ENCODE measurements around the gene CROCC. TPM values are rescaled to one million over a fixed set of nuclear protein-coding genes. Genes with fewer than 3 reads are reported as not detected.

Gene CROCC
- polyA plus RNA-seq, 2 of the 4 experiments (the other 2 are of a cell fraction) = 4.4 to 10.6 TPM

GRCh38 chr1:16904560-16905109 lies 17.1 kb upstream of the CROCC start (continued):
- TF ChIP-seq BCL3 (IDR thresholded peaks at IDR 0.05) = no peak

GRCh38 chr1:16905110-16905867 lies 16.4 kb upstream of the CROCC start:
- H3K4me1 ChIP-seq = peaks cover 8% of the 10 kb centered on the region; the same call in 2 of the 3 replicates
- DNase-seq (ENCODE audit: low read depth in 1 of 2, low spot score in 1 of 2) = peak; percentile 60 to 89
- peak overlapping the region; percentile 45; the same call in 1 of the 3 replicates for H3K4me3 ChIP-seq
- no peak for FAIRE-seq
- H3K4me2 ChIP-seq = peak overlapping the region; percentile 92
- CTCF ChIA-PET = interaction anchor here (0.6 to 1.1 kb wide), 2 partner anchors 18 to 56 kb away, joined by 3 to 5 read pairs; no protein-coding TSS in a partner anchor
- peak; percentile 93 to 95 for ATAC-seq
- POLR2A ChIA-PET = interaction anchor here (1.0 to 1.1 kb wide), 2 partner anchors 9 to 10 kb away, joined by 3 to 10 read pairs; partner anchors contain the start of gene RNU1-2
- H3K27ac ChIP-seq = peak overlapping the region; percentile 97 to 99
- peaks cover 12% of the 10 kb centered on the region; the same call in 1 of the 3 replicates for H3K9me3 ChIP-seq
- WGBS (ENCODE audit: missing lambda C conversion rate) = 12% methylated on average over 12 of the region's 12 CpGs
- TF ChIP-seq FOSB (CRISPR knock-in tag; IDR thresholded peaks at IDR 0.05) (peak; percentile 100), RFX5 (IDR thresholded peaks at IDR 0.05) (no peak), BCL3 (IDR thresholded peaks at IDR 0.05) (peak; percentile 100), HOXB5 (CRISPR knock-in tag; IDR thresholded peaks at IDR 0.05) (peak; percentile 97), EP300 (IDR thresholded peaks at IDR 0.05) (no peak), FOXS1 (CRISPR knock-in tag; IDR thresholded peaks at IDR 0.05) (peak; percentile 83; the same call in 1 of the 2 replicates), ATOH8 (CRISPR knock-in tag; IDR thresholded peaks at IDR 0.05; ENCODE audit: low read depth) (peak; percentile 99), HOXB13 (CRISPR knock-in tag; IDR thresholded peaks at IDR 0.05; ENCODE audit: low read depth) (no peak), NR3C1 (IDR thresholded peaks at IDR 0.05) (no peak), TFCP2L1 (CRISPR knock-in tag; IDR thresholded peaks at IDR 0.05) (peak; percentile 100), HES2 (IDR thresholded peaks at IDR 0.05) (no peak), ZC3H11A (IDR thresholded peaks at IDR 0.05) (no peak), POLR2AphosphoS2 (conservative IDR thresholded peaks at IDR 0.05; ENCODE audit: low read length) (peak; percentile 86; the same call in 1 of the 2 replicates), ELK1 (IDR thresholded peaks at IDR 0.05; ENCODE audit: low read depth, low read length) (no peak), HOXA7 (CRISPR knock-in tag; IDR thresholded peaks at IDR 0.05) (peak; percentile 100), SREBF2 (IDR thresholded peaks at IDR 0.05) (no peak), CEBPB (IDR thresholded peaks at IDR 0.05) (no peak), HEYL (CRISPR knock-in tag; IDR thresholded peaks at IDR 0.05) (no peak), KDM5A (IDR thresholded peaks at IDR 0.05) (no peak), JUNB (IDR thresholded peaks at IDR 0.05) (no peak), TP53 (CRISPR knock-in tag; IDR thresholded peaks at IDR 0.05) (peak; percentile 100), JUN (IDR thresholded peaks at IDR 0.05) (peak; percentile 99 to 100), EHMT2 (IDR thresholded peaks at IDR 0.05; ENCODE audit: low read depth) (no peak), MAFK (IDR thresholded peaks at IDR 0.05; ENCODE audit: partially characterized antibody) (no peak), USF2 (IDR thresholded peaks at IDR 0.05) (no peak), PBX3 (IDR thresholded peaks at IDR 0.05) (peak; percentile 88; the same call in 1 of the 2 replicates), NFE2L2 (conservative IDR thresholded peaks at IDR 0.05; ENCODE audit: low read length) (no peak), RCOR1 (IDR thresholded peaks at IDR 0.05; ENCODE audit: low read depth, low read length) (no peak), E2F6 (IDR thresholded peaks at IDR 0.05; ENCODE audit: borderline replicate concordance, low read depth) (no peak), ZSCAN20 (CRISPR knock-in tag; IDR thresholded peaks at IDR 0.05) (peak; percentile 70; the same call in 1 of the 2 replicates), RARB (CRISPR knock-in tag; IDR thresholded peaks at IDR 0.05) (peak; percentile 100)
